SU-DHL-6 (cell line): ENCODE measurements around the gene ZCCHC8.

Source experiments
- H2AFZ ChIP-seq: fragments of 200-600 bp; sonication (generic); 2 replicates; pipeline ENCODE4 v1.6.1; 2014; ENCODE audit warnings: low read depth, mild to moderate bottlenecking, moderate library complexity, mixed read lengths, antibody characterized with exemption, low read length; ENCODE audit not compliant: severe bottlenecking
- H3F3A ChIP-seq: fragments of 200-600 bp; shearing (Covaris generic); 2 replicates; pipeline ENCODE4 v1.6.0; 2016; ENCODE audit warnings: antibody characterized with exemption, mild to moderate bottlenecking; ENCODE audit not compliant: insufficient read depth
- H3K27ac ChIP-seq: fragments of 200-600 bp; sonication (generic); 2 replicates; pipeline ENCODE4 v1.5.1; 2016; ENCODE audit warnings: low read depth, mild to moderate bottlenecking, low read length, moderate library complexity, mixed read lengths
- H3K27me3 ChIP-seq: fragments of 200-600 bp; sonication (generic), shearing (Covaris generic); 2 replicates; pipeline ENCODE4 v1.6.0; 2014; ENCODE audit warnings: mild to moderate bottlenecking, low read length
- H3K36me3 ChIP-seq: fragments of 200-600 bp; sonication (generic); 2 replicates; pipeline ENCODE4 v1.6.1; 2014; ENCODE audit warnings: mild to moderate bottlenecking, low read length, mixed read lengths
- H3K4me2 ChIP-seq: fragments of 300-600, 200-600 bp; shearing (Covaris generic), sonication (generic); 2 replicates; pipeline ENCODE4 v1.6.0; 2014; ENCODE audit warnings: low read length, low read depth, mild to moderate bottlenecking; ENCODE audit not compliant: poor library complexity, severe bottlenecking
- H3K4me3 ChIP-seq: fragments of 200-600 bp; sonication (generic); 2 replicates; pipeline ENCODE4 v1.5.1; 2014; ENCODE audit warnings: antibody characterized with exemption, low read length, mild to moderate bottlenecking, mixed read lengths; ENCODE audit not compliant: insufficient read depth, poor library complexity, severe bottlenecking
- H3K79me2 ChIP-seq: fragments of 200-600 bp; sonication (generic); 2 replicates; pipeline ENCODE4 v1.6.1; 2014; ENCODE audit warnings: mild to moderate bottlenecking, low read length, moderate library complexity; ENCODE audit not compliant: insufficient read depth
- H3K9ac ChIP-seq: fragments of 200-600 bp; sonication (generic); 2 replicates; pipeline ENCODE4 v1.7.0; 2014; ENCODE audit warnings: mild to moderate bottlenecking, low read length
- H3K9me2 ChIP-seq: fragments of 200-600 bp; sonication (generic); replicated peaks from 2 replicates; pipeline ENCODE4 v1.6.1; 2014; ENCODE audit warnings: low read length; ENCODE audit not compliant: insufficient read depth
- H3K9me3 ChIP-seq: fragments of 200-600 bp; sonication (generic); 2 replicates; pipeline ENCODE4 v1.6.1; 2014; ENCODE audit warnings: low read length, mixed read lengths; ENCODE audit not compliant: insufficient read depth
- H4K20me1 ChIP-seq: fragments of 200-600 bp; sonication (generic); 2 replicates; pipeline ENCODE4 v1.6.1; 2014; ENCODE audit warnings: low read depth, mild to moderate bottlenecking, antibody characterized with exemption, low read length, moderate library complexity, mixed read lengths
- CTCF ChIP-seq: fragments of 200-600 bp; sonication (generic); IDR thresholded peaks from one replicate; pipeline ENCODE4 v1.5.1; 2017; ENCODE audit warnings: antibody characterized with exemption, mild to moderate bottlenecking, low read length, moderate library complexity; ENCODE audit not compliant: insufficient read depth, poor library complexity, severe bottlenecking
- EZH2phosphoT487 ChIP-seq: fragments of 200-600 bp; sonication (generic), shearing (Covaris generic); conservative IDR thresholded peaks from 2 replicates; pipeline ENCODE4 v1.6.1; 2018; ENCODE audit warnings: mild to moderate bottlenecking, antibody characterized with exemption, low read length, moderate library complexity, mixed read lengths

ZCCHC8 gene

GRCh38 chr12:122481861-122482260 is 18.9 kb downstream of the ZCCHC8 start:
- Histone ChIP-seq H3K9me3 (no peaks in the 10 kb centered on the region), H3F3A (peaks cover 8% of the 10 kb centered on the region; the same call in 1 of the 2 replicates), H3K9ac (no peak overlapping the region), H3K4me3 (no peak overlapping the region), H3K27me3 (no peaks in the 10 kb centered on the region), H3K9me2 (no peaks in the 10 kb centered on the region), H3K4me2 (no peak overlapping the region), H2AFZ (no peak overlapping the region), H3K27ac (no peak overlapping the region), H4K20me1 (no peaks in the 10 kb centered on the region), H3K36me3 (peaks cover 59% of the 10 kb centered on the region), H3K79me2 (no peaks in the 10 kb centered on the region)
- TF ChIP-seq CTCF (no peak), EZH2phosphoT487 (no peak)

GRCh38 chr12:122480753-122481152 is 20.0 kb downstream of the ZCCHC8 start:
- Histone ChIP-seq H3K9me2 (no peaks in the 10 kb centered on the region), H3K27me3 (no peaks in the 10 kb centered on the region), H3F3A (peaks cover 8% of the 10 kb centered on the region; the same call in 1 of the 2 replicates), H3K9ac (no peak overlapping the region), H3K4me3 (no peak overlapping the region), H2AFZ (no peak overlapping the region), H3K9me3 (no peaks in the 10 kb centered on the region), H3K79me2 (no peaks in the 10 kb centered on the region), H3K4me2 (no peak overlapping the region), H4K20me1 (no peaks in the 10 kb centered on the region), H3K27ac (no peak overlapping the region), H3K36me3 (peaks cover 59% of the 10 kb centered on the region)
- TF ChIP-seq EZH2phosphoT487, result no peak
- TF ChIP-seq CTCF, result no peak

GRCh38 chr12:122474324-122474716 is 26.4 kb downstream of the ZCCHC8 start:
- no peak overlapping the region for H2AFZ ChIP-seq
- H3K9ac ChIP-seq, result no peak overlapping the region
- peaks cover 20% of the 10 kb centered on the region; the same call in 1 of the 2 replicates for H3K36me3 ChIP-seq
- no peaks in the 10 kb centered on the region for H3K27me3 ChIP-seq
- no peaks in the 10 kb centered on the region for H4K20me1 ChIP-seq
- no peaks in the 10 kb centered on the region for H3K9me3 ChIP-seq
- no peak for TF ChIP-seq EZH2phosphoT487
- TF ChIP-seq CTCF, result no peak
- H3K79me2 ChIP-seq, result no peaks in the 10 kb centered on the region
- no peaks in the 10 kb centered on the region for H3K9me2 ChIP-seq
- H3K27ac ChIP-seq, result no peak overlapping the region
- no peak overlapping the region for H3K4me3 ChIP-seq
- no peak overlapping the region for H3K4me2 ChIP-seq
- H3F3A ChIP-seq, result peaks cover 23% of the 10 kb centered on the region
